OCI-LY7 (cell line): ENCODE results near the gene CRYM. TPM values are rescaled to one million over a fixed set of nuclear protein-coding genes. Genes with fewer than 3 reads are reported as not detected.
A peak's percentile ranks its signal among the peaks of the same experiment; 100 is the strongest.

Experiments used
- BruUV-seq: library from RNA; stranded (reverse); fragments of 400-500 nt; replicated peaks from 2 replicates; lab custom pipeline; 2021; lab: Mats Ljungman, UMichigan
- CTCF ChIA-PET: fragments of 300-600 bp; sonication (Branson Sonifier 250); formaldehyde crosslinking; loops from one replicate; lab custom pipeline; 2022; ENCODE audit warnings: antibody characterized with exemption; ENCODE audit not compliant: unreplicated experiment; lab: Charles Lee
- POLR2A ChIA-PET: fragments of 300-600 bp; sonication (Branson Sonifier 250); formaldehyde crosslinking; loops from one replicate; lab custom pipeline; 2022; ENCODE audit warnings: antibody characterized with exemption; lab: Charles Lee
- DNase-seq: peaks from one replicate; pipeline ENCODE4 v3.0.0-alpha.2; 2015; ENCODE audit warnings: low spot score
- H2AFZ ChIP-seq: fragments of 200-600 bp; sonication (generic), shearing (Covaris generic); 2 replicates; pipeline ENCODE4 v1.6.1; 2014; ENCODE audit warnings: mild to moderate bottlenecking, antibody characterized with exemption, low read length, moderate library complexity
- H3K27ac ChIP-seq: fragments of 200-600 bp; sonication (generic); 2 replicates; pipeline ENCODE4 v1.5.1; 2014; ENCODE audit warnings: mixed run types, low read depth, mild to moderate bottlenecking, moderate library complexity, low read length, inconsistent platforms; ENCODE audit not compliant: poor library complexity, severe bottlenecking
- H3K36me3 ChIP-seq: fragments of 200-600 bp; sonication (generic); 2 replicates; pipeline ENCODE4 v1.6.1; 2014; ENCODE audit warnings: mild to moderate bottlenecking, antibody characterized with exemption, low read length, moderate library complexity, mixed read lengths; ENCODE audit not compliant: insufficient read depth
- H3K4me1 ChIP-seq: fragments of 200-600 bp; sonication (generic); 2 replicates; pipeline ENCODE4 v1.5.1; 2014; ENCODE audit warnings: mild to moderate bottlenecking, low read length; ENCODE audit not compliant: insufficient read depth, poor library complexity, severe bottlenecking
- H3K4me2 ChIP-seq: fragments of 200-600 bp; sonication (generic); 2 replicates; pipeline ENCODE4 v1.6.1; 2014; ENCODE audit warnings: mild to moderate bottlenecking, low read length
- H3K4me3 ChIP-seq: fragments of 200-600 bp; sonication (generic); 2 replicates; pipeline ENCODE4 v1.5.1; 2014; ENCODE audit warnings: mild to moderate bottlenecking, low read depth, low read length; ENCODE audit not compliant: poor library complexity, severe bottlenecking
- H3K79me2 ChIP-seq: fragments of 200-600 bp; sonication (generic); 2 replicates; pipeline ENCODE4 v1.6.1; 2016; ENCODE audit warnings: low read depth, mild to moderate bottlenecking, low read length, moderate library complexity, mixed read lengths; ENCODE audit not compliant: insufficient read depth
- H3K9me2 ChIP-seq: fragments of 200-600 bp; sonication (generic); 2 replicates; pipeline ENCODE4 v1.6.1; 2016; ENCODE audit warnings: mild to moderate bottlenecking, low read length, mixed read lengths; ENCODE audit not compliant: insufficient read depth
- H3K9me3 ChIP-seq: fragments of 200-600 bp; sonication (generic); 2 replicates; pipeline ENCODE4 v1.6.1; 2014; ENCODE audit warnings: mild to moderate bottlenecking, mixed run types, low read length, mixed read lengths
- H4K20me1 ChIP-seq: fragments of 200-600 bp; sonication (generic); 2 replicates; pipeline ENCODE4 v1.6.1; 2014; ENCODE audit warnings: mild to moderate bottlenecking, antibody characterized with exemption, low read length, moderate library complexity, mixed read lengths; ENCODE audit not compliant: insufficient read depth
- EZH2phosphoT487 ChIP-seq: fragments of 200-600 bp; sonication (generic); IDR thresholded peaks from 2 replicates; pipeline ENCODE4 v1.6.1; 2018; ENCODE audit warnings: low read depth, borderline replicate concordance, mild to moderate bottlenecking, mixed run types, antibody characterized with exemption, low read length, moderate library complexity, mixed read lengths
- intact Hi-C: fragments of 100-400 bp; cut with micrococcal nuclease; formaldehyde crosslinking; loops from one replicate; pipeline ENCODE4 v1.10.0; 2022; ENCODE audit not compliant: unreplicated experiment
- total RNA-seq, 2 experiments: library from RNA; depleted of rRNA in 1 of 2; stranded (reverse); fragments of >200 nt in 1 of 2; shearing (Covaris generic) in 1 of 2; gene quantifications; 2 replicates each; pipeline ENCODE4 v1.2.3, GENCODE V29; 2014 to 2022
- TF ChIP-seq, protein P1 (sequence below): fragments of 200-600 bp; sonication (generic); conservative IDR thresholded peaks from 2 replicates; pipeline ENCODE4 v1.5.1; 2014; ENCODE audit warnings: mild to moderate bottlenecking, antibody characterized with exemption, low read length, moderate library complexity, mixed read lengths

The CRYM gene
- total RNA-seq, 2 experiments from 2014 or later = 0.23 to 0.28 TPM

DNA sequence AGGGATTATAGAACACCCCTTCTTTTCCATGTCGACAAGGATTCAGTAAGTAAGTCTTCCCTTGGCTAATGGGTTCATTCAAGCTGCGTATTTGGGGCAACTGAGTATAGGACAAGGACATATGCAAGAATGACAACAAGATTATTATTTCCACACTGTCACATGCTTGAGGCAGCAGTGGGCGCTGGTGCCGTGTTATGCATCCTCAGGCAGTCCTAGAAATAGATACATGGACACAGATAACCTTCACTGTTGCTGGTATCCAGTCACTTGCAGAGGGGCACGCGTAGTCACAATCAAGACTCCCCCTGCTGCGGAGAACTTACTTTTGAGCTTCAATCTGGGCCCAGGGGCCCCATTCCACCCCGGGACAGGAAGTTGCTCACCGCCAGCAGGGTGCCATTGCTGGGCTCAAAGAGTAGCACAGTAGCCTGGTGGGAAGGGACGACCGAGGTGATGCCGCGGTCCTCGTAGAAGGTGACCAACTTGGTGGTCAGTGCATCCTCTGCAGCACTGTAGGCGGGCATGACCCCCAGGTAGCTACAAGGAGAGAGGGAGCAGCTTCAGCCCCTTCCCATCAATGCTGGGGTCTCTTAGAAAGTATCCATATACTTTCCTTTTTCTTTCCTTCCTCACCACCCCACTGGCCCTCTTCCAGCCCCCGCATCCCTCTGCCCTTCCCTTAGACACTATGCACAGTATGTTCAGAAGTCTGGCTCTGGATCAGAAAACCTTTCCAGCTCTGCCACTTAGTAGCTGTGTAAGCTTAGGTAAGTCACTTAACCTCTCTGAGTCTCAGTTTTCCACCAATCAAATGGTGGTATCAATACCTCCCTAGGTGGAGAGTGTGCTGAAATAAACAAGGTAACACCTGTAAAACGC lies 804 bp downstream of the CRYM start:
- ChIA-PET CTCF (no interaction called here), POLR2A (no interaction called here)
- no peaks in the 10 kb centered on the region for H4K20me1 ChIP-seq
- no peak overlapping the region for H3K27ac ChIP-seq
- H3K9me2 ChIP-seq = no peaks in the 10 kb centered on the region
- H3K4me2 ChIP-seq = peak overlapping the region; percentile 79
- H3K36me3 ChIP-seq = no peaks in the 10 kb centered on the region
- intact Hi-C loops = loop anchor here (5.0 to 10.0 kb wide), 2 partner anchors 90 to 278 kb away; no protein-coding TSS in a partner anchor
- H2AFZ ChIP-seq = no peak overlapping the region; the same call in 1 of the 2 replicates
- BruUV-seq = no TSS peak
- DNase-seq = no peak
- peak overlapping the region; percentile 54 for H3K4me3 ChIP-seq
- no peaks in the 10 kb centered on the region for H3K79me2 ChIP-seq
- no peaks in the 10 kb centered on the region for H3K9me3 ChIP-seq
- TF ChIP-seq EZH2phosphoT487 = no peak
- peaks cover 23% of the 10 kb centered on the region for H3K4me1 ChIP-seq

DNA sequence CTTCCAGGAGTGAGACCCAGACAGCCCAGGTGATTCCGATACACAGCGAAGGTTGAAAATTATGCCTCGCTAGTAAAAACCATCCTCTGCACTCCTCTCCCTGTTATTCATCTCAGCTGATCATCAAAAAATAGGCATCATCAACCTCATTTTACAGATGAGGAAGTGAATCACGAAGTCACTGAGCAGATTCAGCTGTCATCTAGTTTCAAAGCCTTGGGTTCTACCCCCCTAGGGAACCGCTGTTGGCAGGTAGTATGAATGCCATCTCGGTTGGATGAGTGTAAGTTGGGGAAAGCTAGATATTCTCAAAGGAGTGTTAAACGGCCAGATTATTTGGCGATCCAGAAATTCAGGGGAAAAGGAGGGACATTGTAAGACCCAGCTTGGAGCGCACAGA lies 2.0 kb downstream of the CRYM start:
- no peaks in the 10 kb centered on the region for H4K20me1 ChIP-seq
- no peak overlapping the region for H3K4me3 ChIP-seq
- no peaks in the 10 kb centered on the region for H3K79me2 ChIP-seq
- ChIA-PET CTCF (no interaction called here), POLR2A (interaction anchor here (0.6 to 1.1 kb wide), 2 partner anchors 21 to 505 kb away, joined by 3 to 4 read pairs; no protein-coding TSS in a partner anchor)
- H3K4me1 ChIP-seq = peaks cover 23% of the 10 kb centered on the region
- no peaks in the 10 kb centered on the region for H3K9me2 ChIP-seq
- no peak overlapping the region for H3K27ac ChIP-seq
- no peak overlapping the region for H2AFZ ChIP-seq
- BruUV-seq = no TSS peak
- H3K4me2 ChIP-seq = peak overlapping the region; percentile 7; the same call in 1 of the 2 replicates
- intact Hi-C loops = loop anchor here (5.0 to 10.0 kb wide), 2 partner anchors 89 to 279 kb away; no protein-coding TSS in a partner anchor
- H3K36me3 ChIP-seq = no peaks in the 10 kb centered on the region
- DNase-seq = peak; percentile 43
- no peak for TF ChIP-seq EZH2phosphoT487
- TF ChIP-seq, protein P1, sequence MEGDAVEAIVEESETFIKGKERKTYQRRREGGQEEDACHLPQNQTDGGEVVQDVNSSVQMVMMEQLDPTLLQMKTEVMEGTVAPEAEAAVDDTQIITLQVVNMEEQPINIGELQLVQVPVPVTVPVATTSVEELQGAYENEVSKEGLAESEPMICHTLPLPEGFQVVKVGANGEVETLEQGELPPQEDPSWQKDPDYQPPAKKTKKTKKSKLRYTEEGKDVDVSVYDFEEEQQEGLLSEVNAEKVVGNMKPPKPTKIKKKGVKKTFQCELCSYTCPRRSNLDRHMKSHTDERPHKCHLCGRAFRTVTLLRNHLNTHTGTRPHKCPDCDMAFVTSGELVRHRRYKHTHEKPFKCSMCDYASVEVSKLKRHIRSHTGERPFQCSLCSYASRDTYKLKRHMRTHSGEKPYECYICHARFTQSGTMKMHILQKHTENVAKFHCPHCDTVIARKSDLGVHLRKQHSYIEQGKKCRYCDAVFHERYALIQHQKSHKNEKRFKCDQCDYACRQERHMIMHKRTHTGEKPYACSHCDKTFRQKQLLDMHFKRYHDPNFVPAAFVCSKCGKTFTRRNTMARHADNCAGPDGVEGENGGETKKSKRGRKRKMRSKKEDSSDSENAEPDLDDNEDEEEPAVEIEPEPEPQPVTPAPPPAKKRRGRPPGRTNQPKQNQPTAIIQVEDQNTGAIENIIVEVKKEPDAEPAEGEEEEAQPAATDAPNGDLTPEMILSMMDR = no peak
- H3K9me3 ChIP-seq = no peaks in the 10 kb centered on the region

DNA sequence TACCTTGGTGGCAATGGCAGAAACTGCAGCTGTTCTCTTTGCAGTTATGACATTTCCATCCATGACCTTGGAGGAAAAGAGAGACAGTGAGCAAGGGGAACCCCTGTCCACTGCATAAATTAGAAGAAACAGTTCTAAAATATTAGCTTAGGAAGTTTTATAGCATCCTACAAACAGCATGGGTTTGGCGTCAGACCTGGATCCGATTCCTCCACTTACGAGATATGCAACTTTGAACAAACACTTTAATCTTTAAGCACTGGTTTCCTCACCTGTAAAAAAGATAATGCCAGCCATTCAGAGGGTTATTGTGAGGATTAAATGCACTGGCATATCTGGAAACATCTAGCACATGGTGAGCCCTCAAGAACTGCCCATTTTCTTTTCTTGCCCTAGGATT lies 2.6 kb downstream of the CRYM start:
- no peak for TF ChIP-seq EZH2phosphoT487
- TF ChIP-seq, protein P1 = no peak
- no peaks in the 10 kb centered on the region for H3K79me2 ChIP-seq
- no peak overlapping the region for H3K4me3 ChIP-seq
- no TSS peak for BruUV-seq
- H3K4me2 ChIP-seq = no peak overlapping the region
- H3K4me1 ChIP-seq = peaks cover 23% of the 10 kb centered on the region
- H3K27ac ChIP-seq = no peak overlapping the region
- DNase-seq = no peak
- H4K20me1 ChIP-seq = no peaks in the 10 kb centered on the region
- H2AFZ ChIP-seq = no peak overlapping the region
- intact Hi-C loops = loop anchor here (5.0 to 10.0 kb wide), 2 partner anchors 88 to 279 kb away; no protein-coding TSS in a partner anchor
- no peaks in the 10 kb centered on the region for H3K9me3 ChIP-seq
- H3K9me2 ChIP-seq = no peaks in the 10 kb centered on the region
- ChIA-PET CTCF (no interaction called here), POLR2A (interaction anchor here (0.6 to 1.1 kb wide), 4 partner anchors 20 to 505 kb away, joined by 3 to 4 read pairs (median 3); no protein-coding TSS in a partner anchor)
- H3K36me3 ChIP-seq = no peaks in the 10 kb centered on the region
